Measurements from ENCODE around the gene STAM. TPM values are rescaled to one million over a fixed set of nuclear protein-coding genes. Genes with fewer than 3 reads are reported as not detected.

Gene STAM
- total RNA-seq, 1 donor from 2014 or later: 28.9 TPM

DNA sequence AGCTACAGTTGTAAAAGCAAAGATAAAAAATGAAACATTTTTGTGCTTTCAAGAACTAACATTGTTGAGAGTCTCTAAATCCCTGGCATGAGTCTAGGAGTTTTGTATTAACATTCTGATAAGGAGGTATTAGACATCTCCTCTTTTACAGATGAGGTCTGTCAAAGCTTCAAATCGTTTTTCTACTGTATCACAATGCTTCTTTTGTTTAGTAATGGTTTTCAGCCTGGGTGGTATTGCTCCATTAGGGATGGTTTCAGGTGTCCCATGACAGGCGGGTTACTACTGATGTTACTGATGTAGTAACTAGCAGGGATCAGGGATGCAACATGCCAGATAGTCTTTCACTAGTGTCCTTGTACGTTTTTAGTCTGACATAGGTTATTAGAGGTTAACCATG lies 27.4 kb downstream of the STAM start:
- DNase-seq (ENCODE audit: low spot score in 2 of 2): no peak
- no peak for FAIRE-seq

DNA sequence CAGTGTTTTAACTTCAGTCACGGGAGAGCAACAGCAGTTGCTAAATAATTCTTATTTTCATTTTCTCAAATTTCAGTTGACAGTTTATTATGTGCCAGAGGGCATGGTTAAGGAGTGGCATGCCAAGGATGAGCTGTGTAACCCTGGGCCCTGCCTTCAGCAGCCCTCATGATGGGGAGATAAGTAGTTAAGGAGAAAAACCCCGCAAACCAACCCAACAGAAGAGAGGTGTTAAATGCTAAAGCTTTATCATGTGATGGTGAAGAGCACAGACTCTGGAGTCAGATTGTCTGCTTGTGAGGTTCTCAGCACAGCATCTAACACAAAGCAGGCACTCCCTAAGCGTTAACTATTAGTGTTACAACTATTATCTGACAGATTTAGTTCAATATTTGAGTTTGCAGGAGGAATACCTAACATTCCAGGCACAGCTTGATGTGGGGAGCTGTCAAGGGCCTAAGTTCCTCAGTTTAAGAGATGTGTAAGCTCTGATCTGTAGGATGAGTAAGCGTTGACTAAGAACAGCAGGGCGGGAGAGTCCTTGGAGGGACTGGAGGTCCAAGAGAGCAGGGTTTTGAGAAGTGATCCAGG lies 29.6 kb downstream of the STAM start:
- FAIRE-seq: no peak
- DNase-seq (ENCODE audit: low spot score in 2 of 2): no peak

DNA sequence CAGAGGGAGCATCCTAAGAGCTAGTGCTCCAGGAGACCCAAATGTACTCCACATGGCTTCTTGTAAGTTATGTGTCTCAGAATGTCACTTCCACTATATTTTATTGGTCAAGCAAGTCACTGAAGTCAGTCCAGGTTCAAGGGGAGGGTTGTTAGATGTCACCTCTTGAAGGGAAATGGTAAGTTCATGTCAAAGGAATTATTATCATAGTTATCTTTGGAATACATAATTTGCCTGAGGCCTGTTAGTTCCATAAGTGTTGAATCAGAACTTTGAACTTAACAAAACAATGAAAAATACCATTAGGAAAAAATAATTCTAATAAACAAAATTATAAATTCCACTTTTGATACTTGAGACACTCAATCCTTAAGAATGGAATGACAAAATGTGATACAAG lies 30.6 kb downstream of the STAM start:
- DNase-seq (ENCODE audit: low spot score in 2 of 2): no peak
- peak; percentile 19 for FAIRE-seq

DNA sequence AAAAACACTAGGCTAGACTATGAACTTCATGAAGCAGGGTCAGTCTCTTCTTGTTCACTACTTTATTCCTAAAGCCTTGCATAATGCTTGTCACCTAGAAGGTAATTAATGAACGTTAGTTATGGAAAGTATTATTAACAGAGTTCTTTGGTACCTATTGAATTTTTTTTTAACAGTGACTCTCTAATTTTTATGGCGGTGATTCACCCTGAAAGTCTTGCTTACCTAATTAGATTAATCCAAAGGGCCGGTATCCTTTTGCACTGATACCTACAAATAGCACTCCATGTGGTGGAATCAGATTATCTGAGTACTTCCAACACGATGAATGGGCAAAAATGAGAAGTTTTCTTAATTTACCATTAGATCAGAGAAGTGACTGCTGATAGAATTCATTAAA lies 31.7 kb downstream of the STAM start:
- FAIRE-seq: no peak
- DNase-seq (ENCODE audit: low spot score in 2 of 2): no peak

DNA sequence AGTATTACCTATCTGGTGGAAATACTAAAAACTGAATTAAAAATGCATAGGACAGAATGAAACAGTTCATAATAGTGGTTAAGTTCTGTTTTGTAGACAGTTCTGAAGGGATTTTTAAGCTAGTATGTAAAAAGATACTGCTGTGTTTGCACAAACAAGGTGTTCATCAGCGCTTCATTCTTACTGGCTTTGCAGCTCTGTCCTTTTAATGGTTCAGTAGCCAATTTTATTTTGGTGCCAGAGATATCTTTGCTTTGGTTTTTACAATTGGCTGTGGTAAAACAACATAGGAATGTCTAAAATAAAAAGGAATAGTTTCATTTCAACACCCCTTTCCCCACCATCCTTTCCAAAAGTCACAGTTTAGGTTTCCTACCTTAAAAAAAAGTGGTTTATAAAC lies 33.0 kb downstream of the STAM start:
- FAIRE-seq (no peak), DNase-seq (ENCODE audit: low spot score in 2 of 2) (no peak)

DNA sequence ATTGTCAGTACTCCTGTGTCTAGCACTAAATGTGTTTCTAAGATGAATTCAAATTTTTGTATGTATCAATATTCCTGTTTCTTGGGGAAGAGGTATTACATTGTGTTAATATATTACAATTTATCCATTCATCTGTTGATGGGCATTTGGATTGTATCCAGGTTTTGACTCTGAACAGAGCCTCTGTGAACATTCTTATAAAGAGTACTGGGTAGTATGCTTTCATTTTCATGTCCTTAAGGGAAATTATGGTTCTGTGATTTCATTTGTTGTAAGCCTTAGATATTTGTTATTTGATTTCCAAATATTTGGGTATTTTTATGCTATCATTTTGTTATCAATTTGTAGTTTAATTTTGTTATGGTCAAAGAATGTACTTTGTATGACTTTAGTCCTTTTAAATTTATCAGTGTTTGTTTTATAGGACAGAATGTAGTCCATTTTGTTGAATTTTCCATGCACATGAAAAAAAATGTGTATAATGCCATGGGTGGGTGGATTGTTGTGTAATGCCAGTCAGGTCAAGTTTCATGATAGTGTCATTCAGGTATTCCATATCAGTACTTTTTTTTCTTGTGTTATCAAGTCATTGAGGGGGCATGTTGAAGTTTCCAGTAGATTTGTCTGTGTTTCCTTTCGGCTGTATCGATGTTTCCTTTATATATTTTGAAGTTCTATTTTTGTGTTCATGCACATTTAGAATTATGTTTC lies 38.4 kb downstream of the STAM start:
- FAIRE-seq (peak; percentile 64), DNase-seq (ENCODE audit: low spot score in 2 of 2) (no peak)

DNA sequence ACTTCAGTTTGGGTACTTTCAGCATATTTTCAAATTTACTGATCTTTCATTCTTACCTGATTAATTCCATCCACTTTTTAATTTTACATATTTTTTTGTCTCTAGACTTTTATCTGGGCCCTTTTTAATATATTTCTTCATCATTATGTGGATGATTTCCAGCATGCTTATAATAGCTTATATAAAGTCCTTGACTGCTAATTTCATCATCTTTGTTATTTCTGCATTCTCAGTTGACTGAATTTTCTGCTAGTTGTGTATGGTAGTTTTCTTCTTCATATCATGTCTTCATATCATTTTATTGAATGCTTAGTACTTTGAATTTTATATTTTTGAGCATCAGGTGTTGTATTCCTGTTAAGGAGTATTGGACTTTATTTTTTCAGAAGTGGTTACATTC lies 39.6 kb downstream of the STAM start:
- FAIRE-seq: no peak
- no peak for DNase-seq (ENCODE audit: low spot score in 2 of 2)

DNA sequence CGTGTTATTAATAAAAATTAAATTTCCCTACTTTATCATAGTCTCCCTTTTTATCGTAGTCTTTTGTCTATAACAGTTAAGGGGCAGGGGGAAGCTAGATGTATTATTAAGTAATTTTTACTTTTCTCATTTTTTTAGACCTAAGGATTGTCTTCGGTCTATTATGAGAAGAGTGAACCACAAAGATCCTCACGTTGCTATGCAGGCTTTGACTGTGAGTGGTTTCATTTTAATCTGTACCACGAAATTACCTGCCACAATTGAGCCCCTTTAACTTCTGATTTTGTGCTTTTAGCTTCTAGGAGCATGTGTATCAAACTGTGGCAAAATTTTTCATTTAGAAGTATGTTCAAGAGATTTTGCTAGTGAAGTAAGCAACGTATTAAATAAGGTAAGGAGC lies 40.6 kb downstream of the STAM start:
- no peak for FAIRE-seq
- no peak for DNase-seq (ENCODE audit: low spot score in 2 of 2)

DNA sequence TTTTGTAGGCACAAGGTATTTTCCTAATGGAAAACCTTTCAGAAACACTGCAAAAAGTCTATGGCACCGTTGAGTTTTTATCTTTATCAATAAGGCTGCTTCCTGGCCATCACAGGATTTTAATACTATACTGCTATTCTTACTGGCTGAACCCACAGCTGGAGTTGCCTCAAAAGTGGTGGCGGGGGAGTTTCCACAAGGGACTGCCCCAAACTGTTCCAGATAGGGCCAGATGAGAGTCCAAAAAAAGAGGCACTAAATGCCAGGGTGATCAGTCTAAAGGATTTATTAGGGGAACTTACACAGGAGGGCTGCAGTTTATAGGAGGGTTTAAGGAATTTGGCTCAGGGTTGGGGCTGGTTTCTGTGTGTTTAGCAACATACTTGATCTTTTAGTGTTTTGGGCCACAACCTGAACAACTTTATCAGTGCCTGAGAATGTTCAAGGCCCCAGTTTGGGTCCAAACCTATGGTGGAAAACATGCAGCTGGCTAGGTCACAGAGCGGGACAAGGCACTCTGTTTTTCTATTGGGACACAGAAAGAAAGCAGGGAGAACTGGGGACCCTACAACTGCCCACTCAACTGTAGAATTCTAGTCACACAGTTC lies 41.4 kb downstream of the STAM start:
- no peak for FAIRE-seq

DNA sequence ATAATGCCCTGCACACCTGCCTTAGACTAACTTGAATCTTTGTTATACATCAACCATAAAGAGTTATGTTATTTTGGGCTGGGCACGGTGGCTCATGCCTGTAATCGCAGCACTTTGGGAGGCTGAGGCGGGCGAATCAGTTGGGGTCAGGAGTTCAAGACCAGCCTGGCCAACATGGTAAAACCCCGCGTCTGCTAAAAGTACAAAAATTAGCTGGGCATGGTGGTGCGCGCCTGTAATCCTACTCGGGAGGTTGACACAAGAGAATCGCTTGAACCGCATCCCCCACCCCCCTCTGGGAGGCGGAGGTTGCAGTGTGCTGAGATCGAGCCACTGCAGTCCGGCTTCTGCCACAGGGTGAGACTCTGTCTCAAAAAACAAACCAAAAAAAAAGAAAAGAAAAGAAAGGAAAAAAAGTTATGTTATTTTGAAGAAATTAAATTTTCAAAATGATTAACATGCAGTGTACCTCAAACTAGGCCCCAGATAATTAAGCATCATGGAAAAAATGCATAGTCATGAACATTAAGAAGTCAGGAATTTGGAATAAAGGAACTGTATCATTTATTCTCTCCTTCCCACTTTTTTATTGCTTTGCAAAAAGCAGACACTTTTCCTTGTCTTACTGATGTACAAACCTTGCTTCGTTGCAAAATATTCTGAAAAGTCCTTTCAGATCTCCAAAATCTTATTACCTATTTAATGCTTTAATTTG lies 43.3 kb downstream of the STAM start:
- FAIRE-seq (no peak), DNase-seq (ENCODE audit: low spot score in 2 of 2) (no peak)

More for the DNA sequence above, 41.4 kb downstream of the STAM start:
- DNase-seq (ENCODE audit: low spot score in 2 of 2): no peak

DNA sequence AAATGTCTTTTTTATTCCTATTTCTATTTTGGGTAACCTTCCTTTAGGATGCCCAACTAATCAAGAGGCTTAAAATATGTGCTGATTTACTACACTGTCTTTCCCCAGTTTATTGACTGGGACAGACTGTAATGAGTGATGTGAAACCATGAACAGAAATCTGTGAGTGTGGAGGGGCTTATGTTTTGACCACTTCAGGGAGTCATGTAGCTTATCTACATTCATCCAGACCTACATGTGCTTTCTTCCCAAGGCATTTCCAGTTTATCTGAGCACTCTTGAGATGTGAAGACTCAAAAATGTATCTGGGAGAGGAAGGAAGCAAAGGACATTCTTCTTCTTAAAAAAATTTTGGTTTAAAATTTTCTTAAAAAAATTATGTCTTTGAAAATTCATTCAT lies 45.2 kb downstream of the STAM start:
- DNase-seq (ENCODE audit: low spot score in 2 of 2) (no peak), FAIRE-seq (no peak)

DNA sequence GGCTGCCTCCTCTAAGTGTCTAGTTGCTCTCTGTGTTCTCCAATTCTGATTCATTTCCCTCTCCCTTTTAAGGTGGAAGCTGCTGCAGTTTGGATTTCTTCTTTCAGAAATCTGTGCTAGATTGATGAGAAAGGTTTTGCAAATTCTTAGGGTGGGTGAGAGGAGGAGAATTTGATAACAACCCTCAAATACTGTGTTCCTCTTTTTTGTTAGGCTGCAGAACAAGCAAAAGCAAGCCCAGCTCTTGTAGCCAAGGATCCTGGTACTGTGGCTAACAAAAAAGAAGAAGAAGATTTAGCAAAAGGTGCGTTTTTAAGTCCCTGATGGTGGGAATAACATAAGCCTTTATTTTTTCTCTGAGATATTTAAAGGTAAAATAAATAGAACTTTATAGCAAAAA lies 49.1 kb downstream of the STAM start:
- DNase-seq (ENCODE audit: low spot score in 2 of 2) (no peak), FAIRE-seq (no peak)

DNA sequence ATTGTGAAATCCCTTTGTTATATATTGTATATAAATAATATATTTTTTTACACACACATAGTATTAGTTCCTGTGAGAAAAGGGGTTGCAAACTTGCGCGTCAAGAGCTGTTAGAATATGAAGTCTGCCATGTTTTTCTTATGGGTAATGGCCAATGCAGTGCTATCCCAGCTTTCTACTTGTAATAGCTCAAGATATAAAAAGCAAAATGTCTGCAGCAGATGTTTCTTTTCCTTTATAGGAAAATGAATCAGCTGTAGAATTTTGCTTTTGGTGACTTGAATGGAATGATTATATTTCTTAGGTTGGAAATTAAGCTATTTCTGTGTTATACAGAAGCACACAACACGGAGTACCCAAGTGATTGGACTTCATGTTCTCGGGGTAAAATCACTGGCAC lies 54.7 kb downstream of the STAM start:
- FAIRE-seq (no peak), DNase-seq (ENCODE audit: low spot score in 2 of 2) (no peak)

DNA sequence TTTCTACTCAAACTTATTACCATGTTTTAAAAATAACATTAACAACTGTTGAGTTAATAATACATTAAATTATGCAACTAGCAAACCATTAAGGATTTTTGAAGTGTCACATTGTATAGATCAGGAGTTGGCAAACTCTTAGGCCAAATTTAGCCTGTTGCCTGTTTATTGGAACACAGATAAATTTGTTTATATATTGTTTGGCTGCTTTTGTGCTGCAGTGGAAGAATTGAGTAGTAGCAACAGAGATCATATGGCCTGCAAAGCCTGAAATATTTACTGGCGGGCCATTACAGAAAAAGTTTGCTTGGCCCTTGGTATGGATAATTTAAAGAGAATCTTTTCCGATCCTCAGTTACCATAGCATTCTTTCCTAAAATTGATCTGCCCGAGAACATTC lies 57.4 kb downstream of the STAM start:
- FAIRE-seq (no peak), DNase-seq (ENCODE audit: low spot score in 2 of 2) (no peak)

DNA sequence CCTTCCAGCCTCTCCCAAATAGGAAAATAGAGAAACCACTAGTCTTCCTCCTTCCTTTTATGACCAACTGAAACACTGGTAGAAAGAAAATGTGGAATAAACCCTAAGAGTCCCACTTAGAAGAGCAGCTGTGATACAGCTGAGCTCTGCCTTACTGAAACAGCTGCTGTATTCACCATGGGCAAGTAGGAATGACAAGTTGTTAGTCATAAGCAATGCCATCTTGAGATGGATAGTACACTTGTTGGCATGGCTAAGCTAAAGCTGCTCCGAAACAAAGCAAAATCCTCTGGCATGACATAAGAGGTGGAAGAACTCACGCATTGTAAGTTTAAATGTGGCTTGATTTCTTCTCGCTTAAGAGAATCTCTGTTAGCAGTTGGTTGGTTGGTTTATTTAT lies 59.8 kb downstream of the STAM start:
- no peak for DNase-seq (ENCODE audit: low spot score in 2 of 2)
- no peak for FAIRE-seq

DNA sequence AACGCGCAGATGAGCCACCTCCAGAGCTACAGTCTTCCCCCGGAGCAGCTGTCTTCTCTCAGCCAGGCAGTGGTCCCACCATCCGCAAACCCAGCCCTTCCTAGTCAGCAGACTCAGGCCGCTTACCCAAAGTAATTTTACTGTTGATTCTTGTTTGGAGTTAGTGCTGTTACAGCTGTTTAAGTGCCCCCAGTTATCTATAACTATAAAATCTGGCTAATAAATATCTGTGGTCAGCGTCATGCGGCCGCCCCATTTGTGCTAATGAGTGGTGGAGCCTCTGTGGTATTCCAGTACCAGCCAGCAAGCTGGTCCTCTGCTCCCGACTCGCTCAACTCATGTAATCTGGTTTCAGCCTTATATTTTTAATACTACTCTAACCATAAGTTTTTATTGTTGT lies 64.9 kb downstream of the STAM start:
- DNase-seq (ENCODE audit: low spot score in 2 of 2) (no peak), FAIRE-seq (no peak)

DNA sequence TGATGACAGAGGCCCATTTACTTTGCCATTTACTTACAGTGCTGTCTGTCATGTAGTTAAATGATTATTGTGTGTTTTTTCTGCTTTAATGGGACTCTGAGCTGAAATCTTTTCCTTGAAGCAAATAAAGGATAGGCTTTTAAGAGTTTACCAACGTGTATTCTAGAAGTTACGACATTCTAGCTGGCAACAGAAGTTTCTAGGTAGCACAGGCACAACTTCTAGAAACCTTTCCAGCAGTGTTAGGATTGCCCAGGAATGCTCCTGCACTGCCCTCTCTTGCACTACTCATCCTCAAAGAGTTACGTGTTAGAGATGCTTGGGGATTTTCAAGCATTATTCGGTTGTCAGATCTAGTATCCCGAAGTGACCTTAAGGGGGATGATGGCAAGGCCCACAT lies 65.5 kb downstream of the STAM start:
- FAIRE-seq (no peak), DNase-seq (ENCODE audit: low spot score in 2 of 2) (no peak)

DNA sequence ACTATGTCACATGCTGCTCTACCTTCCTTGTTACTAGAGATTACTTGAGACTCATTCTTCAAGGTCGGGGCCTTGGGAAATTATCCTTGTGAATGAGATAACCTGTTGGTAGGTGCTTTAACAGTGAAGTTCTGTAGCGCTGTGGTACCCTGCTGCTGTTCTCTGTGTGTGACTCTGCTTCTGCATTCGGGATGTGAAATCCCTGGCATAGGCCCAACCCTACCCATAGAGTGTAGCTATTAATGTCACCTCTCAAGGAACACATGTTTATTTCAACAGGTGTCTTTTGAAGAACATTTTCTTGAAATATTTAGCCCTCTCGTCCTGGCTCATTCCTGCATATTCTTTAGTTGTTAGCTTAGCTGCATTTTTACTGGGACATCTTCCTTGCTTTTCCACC lies 66.2 kb downstream of the STAM start:
- FAIRE-seq (no peak), DNase-seq (ENCODE audit: low spot score in 2 of 2) (no peak)

DNA sequence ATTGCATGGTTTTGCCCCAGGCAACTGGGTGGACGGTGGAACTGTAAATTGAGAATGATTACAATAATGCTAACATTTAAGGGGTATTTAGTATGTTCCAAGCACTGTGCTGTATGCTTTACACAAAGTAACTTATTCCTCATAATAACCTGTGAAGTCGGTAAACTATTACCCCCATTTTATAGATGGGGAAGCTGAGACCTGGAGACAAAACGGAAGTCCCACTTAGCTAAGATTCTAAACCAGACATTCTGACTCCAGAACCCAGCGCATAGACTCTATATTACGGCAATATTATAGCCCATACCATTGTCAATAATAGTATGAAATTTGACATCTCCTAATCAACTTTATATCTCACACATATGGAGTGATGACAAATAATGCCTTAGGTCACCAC lies 68.1 kb downstream of the STAM start:
- DNase-seq (ENCODE audit: low spot score in 2 of 2) (no peak), FAIRE-seq (no peak)

DNA sequence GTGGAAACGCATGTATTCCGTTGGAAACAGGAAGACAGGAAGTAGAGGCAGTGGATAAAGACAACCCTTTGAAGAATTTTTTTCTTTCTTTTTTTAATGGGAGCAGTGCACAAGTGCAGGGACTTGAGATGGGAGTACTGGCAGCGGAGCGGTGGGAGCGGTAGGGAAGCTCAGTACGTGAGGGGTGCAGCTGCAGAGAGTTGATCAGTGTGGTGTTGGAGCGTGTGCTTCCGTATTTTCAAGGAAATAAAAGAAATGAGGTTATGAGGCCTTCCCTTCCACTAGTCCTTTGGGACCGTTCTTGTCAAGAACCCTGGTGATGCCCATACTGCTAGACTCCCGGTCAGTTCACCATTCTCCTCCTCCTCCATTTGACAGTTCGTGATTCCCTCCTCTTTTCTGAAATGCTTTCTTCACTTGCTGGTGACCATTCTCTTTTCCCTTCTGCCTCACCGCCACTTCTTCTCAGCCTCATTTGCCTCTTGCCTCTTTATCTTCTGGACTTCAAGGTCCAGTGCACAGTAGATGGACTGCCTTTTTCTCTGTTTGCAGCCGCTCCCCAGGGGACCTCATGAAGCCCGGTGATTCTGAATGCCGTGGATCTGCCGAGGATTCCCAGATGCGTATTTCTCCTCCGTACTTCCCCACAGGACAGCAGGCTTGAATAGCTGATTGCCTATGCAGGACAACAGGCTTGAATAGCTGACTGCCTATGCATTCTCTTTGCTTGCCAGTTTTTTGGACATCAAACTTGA lies 68.9 kb downstream of the STAM start:
- FAIRE-seq (no peak), DNase-seq (ENCODE audit: low spot score in 2 of 2) (peak in 1 of 2 donors; percentile 8)

DNA sequence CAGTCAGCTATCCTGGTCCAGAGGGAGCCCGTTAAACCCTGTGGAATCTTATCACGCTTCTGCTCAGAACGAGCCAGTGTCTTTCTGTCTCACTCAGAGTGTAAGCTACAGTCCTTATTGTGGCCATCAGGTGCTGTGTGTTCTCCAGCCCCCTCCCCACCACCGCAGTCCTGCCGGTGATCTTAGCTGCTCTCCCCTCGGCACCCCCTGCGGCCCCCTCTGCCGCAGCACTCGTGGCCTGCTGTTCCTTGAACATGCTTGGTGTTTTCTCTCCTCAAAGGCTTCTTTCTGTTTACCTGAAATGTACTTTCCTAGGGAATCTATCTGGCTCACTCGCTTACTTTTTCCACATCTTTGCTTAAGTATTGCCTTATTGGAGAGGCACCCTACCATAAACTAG lies 69.8 kb downstream of the STAM start:
- DNase-seq (ENCODE audit: low spot score in 2 of 2): no peak
- FAIRE-seq: no peak
